IPS-NIHi7 (cell line): ENCODE results near the gene HNF1A.

ENCODE experiments used
- DNase-seq: peaks from one replicate; pipeline ENCODE4 v3.0.0; 2012; ENCODE audit warnings: mixed read lengths; ENCODE audit errors: extremely low spot score

HNF1A gene

DNA sequence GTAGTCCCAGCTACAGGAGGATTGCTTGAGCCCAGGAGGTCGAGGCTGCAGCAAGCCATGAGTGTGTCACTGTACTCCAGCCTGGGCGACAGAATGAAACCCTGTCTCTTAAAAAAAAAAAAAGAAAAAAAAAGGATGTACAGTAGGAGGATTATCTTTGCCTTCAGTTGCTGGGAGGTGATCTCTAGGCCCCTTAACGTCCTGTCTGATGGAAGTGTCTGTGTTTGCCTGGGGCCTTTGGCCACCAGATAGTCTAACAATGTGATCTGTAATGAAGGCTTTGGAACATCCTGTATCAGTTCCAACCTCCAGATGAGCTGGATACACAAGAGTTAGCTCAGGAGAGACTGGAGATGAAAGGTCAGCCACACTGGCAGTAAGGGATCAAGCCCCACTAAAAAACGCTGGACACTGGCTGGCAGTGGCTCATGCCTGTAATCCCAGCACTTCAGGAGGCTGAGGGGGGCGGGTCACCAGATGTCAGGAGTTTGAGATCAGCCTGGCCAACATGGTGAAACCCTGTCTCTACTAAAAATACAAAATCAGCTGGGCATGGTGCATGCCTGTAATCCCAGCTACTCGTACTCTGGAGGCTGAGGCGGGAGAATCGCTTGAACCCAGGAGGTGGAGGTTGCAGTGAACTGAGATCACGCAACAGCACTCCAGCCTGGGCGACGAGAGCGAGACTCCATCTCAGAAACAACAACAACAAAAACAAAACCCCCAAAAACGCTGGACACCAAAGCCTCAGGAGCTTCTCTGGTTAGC, 19.0 kb upstream of the HNF1A start:
- DNase-seq = no peak

DNA sequence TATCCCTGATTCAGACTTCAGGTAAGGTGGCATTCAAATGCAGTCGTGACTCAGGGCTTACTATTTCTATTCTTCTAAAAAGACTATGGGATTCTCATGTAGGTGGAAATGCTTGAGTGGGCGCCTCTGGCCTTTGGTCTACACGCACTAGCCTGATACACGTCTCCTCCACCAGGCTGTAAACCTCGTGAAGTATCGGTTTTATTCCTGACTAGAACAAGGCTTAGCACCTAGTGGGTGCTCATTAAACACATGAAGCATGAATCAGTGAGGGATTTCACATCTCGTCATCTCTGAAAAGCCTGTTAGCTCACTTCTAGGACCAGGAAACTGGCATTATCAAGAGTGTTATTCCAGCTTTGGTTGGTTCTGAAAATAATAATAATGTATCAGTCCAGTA, 17.7 kb upstream of the HNF1A start:
- no peak for DNase-seq

DNA sequence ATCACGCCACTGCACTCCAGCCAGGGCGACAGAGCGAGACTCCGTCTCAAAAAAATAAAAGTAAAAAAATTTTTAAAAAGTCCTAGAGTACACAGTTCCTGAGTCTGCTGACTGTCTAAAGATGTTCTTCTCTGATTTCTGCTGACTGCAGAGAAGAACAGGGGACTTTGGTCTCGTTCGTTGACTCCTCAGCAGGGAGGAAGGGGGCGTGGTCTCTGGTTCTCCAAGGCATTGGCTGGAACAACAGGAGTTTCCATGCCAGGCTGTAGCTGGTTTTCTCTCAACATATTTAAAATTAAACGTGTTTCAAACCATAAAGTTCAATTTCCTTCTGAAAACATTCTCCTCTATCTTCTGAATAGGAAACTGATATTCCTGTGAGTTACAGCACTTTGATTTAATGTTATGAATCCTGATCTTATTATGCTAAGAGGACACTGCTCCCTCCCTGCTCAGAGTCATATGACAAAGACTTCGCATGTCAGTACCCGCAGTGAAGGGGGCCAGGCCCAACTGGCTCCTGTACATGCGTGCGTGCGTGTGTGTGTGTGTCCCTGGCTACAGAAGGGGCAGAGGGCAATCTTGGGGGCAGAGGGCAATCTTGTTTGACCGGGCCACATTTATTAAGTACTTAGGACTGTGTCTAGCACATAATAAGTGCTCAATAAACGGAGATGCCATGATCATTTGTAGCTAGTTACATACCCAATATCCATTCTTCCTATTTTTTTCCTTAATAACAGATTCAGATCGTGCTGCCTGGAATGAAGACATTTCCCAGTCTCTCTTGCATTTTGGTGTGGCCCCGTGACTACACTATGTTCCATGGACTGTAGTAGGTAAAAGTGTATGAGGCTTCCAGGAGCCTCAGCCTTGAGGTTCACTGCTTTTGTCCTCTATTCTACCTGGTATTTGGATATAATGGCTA, 16.5 kb upstream of the HNF1A start:
- DNase-seq = peak; percentile 66

DNA sequence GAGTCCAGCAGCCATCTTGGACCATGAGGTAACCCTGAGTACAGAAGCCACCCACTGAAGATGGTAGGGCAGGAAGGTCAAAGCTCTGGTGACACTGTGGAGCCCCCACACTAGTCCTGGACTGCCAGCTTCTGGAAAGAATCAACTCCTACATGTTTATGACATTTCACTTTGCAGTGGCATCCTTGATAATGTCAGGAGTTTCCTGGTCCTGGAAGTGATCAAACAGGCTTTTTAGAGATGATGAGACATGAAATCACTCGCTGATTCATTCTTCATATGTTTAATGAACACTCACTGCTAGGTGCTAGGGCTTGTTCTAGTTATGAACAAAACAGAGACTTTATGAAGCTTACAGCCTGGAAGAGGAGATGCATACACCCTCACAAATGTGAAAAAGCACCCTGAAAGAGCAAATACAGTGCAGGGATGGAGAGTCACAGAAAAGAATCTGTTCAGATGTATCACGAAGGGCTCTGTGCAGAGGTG, 15.8 kb upstream of the HNF1A start:
- DNase-seq = no peak

DNA sequence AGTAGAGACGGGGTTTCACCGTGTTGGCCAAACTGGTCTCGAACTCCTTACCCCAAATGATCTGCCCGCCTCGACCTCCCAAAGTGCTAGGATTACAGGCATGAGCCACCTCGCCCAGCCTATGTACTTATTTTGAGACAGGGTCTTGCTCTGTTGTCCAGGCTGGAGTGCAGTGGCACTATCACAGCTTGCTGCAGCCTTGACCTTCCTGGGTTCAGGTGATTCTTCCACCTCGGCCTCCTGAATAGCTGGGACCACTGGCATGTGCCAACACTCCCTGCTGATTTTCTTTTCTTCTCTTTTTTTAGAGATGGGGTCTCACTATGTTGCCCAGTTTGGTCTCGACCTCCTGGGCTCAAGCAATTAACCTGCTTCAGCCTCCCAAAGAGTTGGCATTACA, 14.0 kb upstream of the HNF1A start:
- DNase-seq = no peak

DNA sequence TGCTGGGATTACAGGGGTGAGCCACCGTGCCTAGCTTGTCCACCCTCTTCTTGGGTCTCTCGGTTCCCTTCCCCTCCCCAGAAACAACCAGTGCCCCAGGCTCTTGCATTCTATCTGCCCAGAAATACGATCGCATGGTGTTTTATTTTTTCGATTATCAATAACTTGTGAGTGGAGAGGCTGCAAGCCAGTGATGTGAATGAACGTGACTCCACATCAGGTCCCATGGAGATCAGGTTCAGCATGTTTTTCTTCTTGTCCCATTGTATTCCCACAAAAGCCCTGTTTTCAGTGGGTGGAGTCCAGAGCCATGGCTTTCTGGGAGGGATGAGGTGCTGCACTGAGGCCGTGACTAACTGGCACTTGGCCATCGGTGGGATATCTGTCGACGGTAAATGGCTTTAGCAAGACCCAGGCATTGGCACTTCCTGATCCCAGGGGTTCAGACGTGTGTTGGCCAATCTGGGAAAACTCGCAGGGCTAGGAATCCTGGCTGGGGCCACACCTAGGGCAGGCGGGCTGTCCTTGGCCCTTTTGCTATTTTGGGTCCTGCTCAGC, 12.7 kb upstream of the HNF1A start:
- no peak for DNase-seq

DNA sequence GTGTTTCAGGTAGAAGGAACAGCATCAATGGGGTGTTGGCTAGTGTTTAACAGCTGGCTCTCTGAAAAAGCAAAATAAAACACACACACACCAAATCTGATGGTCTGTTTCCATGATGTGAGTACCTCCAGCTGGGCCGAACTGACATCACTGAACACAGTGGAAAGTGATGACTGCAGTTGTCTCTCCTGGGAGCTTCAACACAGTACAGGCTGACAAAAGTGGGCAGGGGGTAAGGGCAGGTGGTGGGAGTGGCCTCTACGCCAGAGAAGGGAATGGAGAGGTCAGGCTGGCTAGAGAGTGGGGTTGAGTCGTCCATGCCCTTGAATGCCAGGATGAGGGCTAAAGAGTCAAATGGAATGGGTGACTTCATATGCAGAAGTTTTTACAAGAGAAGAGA, 8.0 kb upstream of the HNF1A start:
- no peak for DNase-seq

DNA sequence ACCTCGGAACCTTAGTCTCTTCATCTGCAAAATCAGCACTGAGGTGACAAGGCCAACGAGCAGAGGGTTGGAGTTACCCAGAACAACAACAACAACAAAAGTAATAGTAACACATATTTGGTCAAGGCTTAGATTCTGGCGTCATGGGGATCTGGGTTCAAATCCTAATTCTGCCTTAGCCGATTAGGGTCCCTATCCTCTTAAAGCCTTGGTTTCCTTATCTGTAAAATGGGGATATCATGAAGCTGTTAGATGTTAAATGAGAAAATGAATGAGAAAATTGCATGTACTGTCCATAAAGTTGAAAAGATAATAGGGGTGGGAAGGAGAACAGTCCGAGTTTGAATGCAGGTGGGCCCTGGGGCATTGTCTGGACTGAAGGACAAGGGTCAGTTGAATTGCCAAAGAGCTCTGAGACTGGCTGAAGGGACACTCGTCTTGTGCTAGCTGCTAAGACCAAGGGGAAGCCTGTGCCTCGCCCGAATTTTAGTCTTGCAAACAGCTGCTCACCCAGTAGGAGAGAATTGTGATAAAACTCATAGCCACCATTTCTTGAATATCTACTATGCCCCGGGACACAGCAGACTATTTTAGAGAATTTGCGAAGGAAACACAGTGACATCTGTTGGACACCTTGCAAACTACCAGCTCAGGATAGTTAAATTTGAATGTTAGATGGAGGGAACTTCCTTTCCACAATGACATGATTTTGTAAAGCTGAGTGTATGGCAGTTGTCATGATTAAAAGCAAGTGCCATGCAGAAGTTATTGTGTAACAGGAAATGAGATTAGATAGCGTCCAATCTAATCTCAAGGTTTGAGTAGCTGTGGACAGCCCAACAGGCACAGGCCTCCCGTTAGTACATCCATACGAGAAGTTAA, 6.8 kb upstream of the HNF1A start:
- DNase-seq = peak; percentile 75

DNA sequence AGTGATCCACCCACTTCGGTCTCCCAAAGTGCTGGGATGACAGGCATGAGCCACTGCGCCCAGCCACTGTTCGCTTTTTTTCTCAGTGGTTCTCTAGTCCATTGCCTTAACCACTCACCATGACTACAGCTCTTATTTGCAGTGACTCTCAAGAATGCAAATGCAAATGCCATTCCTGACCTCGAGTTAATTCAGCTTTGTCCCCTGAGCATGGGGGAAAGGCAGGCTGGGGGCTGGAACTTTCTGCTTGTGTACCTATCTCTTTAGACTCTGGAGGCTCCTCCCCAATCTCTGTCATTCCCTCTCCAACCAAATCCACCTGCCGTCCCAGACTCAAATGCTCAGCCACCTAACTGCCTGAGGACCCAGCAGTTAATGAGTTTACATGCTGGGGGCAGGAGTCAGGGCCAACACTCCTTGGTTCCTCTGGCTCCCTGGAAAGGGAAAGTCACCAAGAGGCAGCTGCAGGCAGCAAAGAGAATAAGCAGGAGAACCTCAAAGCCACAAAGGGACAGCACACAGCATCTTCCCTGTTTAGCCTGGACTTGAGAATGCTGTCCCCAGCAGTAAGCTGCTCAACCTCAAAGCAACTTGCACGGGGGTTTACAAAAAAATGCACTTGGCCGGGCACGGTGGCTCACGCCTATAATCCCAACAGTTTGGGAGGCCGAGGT, 5.3 kb upstream of the HNF1A start:
- DNase-seq = peak; percentile 68

DNA sequence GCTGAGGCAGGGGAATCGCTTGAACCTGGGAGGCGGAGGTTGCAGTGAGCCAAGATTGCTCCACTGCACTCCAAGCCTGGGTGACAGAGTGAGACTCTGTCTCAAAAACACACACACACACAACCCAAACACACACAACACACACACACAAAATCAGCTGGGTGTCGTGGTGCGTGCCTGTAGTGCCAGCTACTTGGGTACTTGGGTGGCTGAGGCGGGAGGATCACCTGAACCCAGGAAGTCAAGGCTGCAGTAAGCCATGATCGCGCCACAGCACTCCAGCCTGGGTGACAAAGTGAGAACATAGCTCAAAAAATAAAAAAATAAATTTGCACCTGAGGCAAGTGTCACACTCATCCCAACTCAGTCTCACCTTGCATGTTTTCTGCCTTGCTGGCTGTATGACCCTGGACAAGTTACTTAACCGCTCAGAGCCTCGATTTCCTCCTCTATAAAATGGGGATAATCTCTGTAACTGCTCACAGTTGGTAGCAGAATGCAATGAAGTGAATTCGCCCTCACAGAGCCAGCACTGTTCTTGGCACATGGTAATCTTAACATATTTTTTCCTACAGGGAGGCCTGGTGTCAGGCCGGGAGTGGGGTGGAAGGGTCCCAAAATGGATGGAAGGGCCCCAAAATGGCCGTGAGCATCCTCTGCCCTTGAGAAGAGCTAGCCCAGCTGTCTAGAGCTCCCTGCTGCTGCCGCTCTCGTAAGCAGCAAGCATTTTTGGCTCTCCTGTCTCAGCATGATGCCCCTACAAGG, 630 bp upstream of the HNF1A start:
- no peak for DNase-seq

DNA sequence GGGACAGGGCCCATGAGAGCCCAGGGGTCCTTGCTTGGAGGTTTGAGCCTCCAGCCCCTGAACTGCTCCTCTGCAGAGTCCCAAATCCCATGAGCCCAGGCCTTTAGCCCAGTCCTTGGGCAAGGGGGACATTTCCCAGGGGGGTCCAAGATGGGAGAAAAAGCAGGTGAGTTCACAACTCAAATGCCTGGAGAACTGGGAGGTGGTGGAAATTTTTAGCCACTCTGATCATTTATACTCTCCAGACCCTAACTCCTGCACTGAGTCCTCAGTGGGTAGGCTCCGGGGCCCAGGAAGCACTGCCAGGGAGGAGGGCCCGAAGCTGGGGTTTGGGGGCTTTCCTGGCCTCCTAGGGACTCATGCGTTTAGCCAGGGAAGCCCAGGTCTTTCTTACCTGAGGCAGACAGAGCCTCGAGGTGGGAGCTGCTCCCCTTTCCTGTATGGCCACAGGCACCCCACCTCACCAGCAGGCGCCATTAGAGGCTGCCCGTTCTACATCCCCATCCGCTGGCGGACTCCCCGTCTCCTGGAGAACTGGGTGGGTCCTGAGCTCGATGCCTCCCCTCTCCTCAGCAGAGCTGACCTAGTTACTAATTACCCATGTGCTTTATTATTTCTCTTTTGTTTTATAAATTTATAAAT, 998 bp downstream of the HNF1A start:
- DNase-seq = no peak

DNA sequence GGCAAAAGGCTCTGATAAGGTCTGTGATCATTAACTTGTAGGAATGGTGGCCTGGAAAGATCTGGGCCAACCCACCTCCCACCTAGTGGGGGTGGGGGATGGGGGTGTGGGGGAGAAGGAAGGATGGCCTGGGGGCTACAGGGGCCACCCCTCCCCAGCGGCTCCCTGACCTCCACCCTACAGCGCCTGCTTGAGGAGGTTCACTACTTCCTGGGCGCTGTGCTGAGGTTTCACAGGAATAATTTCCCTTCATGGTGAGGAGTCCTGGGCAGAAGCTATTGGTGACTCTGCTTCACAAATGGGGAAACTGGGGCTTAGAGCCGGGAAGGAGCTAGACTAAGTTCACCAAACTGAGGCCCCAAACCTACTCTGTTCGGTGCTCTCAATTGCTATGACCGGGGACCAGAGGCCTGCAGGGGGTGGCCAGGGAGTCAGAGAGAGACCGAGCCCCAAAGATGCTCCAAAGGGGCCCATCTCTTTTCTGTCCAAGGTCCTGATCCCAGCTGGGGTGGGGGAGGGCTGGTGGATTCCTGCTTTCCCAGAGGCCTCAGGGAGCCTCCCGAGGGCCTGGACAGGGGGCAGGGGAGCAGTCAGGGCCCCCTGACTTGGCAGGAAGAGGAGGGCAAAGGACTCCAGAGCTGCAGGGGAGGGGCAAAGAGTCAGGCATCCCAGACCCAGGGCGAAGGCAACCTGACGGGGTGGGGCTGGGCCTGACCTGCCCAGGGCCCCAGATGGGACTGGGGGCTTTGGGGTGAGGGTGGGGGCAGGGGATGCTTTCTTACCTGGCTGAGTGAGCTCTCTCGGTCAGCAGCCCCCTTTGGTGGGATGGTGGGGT, 1.7 kb downstream of the HNF1A start:
- DNase-seq = no peak

DNA sequence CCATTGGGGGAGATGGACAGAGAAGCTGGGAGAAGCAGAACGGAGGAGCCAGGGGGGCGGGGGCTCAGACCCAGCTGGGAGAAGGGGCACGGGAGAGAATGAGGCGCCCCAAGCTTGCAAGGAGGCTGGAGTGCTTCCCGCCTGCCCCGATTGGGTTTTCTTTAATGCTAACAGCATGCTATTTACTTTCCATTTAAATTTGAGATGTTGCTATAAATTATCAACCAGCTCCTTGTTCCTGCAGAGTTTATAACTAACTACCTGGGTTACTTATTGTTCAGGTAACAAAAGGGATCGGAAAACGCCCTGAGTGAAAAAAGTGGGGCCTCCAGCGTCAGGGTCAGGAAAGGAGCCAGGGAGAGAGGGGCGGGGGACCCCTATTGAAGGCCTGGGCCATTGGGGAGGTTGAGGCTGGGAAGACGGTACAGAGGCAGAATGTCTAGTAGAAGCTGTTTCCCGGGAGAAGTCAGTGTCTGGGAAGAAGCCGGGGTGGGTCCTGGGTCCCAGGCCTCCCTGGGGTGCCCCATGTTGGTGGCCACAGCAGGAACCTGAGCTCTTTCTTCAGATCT, 2.5 kb downstream of the HNF1A start:
- no peak for DNase-seq

DNA sequence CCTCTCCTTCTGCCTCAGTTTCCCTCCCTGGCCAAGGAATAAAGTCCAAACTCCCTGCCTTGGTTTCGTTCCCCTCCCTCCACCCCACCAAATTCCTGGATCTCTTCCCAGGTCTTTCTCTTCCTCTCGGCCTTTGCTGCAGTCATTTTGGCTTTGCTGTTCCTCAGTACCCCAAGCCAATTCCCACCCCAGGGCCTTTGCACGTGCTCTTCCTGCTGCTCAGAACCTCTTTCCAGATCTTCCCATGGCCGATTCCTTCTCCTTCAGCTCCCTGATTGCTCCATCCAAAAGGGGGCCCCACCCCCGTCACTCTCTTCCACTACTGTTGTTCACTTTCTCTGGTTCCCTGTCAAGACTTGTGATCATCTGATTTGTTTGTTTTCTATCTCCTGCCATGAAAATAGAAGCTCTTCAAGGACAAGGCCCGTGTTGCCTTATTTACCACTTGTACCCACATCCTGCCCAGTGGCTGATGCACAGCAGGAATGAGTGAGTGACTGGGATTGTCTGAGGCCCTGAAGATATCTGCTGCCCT, 3.1 kb downstream of the HNF1A start:
- no peak for DNase-seq

DNA sequence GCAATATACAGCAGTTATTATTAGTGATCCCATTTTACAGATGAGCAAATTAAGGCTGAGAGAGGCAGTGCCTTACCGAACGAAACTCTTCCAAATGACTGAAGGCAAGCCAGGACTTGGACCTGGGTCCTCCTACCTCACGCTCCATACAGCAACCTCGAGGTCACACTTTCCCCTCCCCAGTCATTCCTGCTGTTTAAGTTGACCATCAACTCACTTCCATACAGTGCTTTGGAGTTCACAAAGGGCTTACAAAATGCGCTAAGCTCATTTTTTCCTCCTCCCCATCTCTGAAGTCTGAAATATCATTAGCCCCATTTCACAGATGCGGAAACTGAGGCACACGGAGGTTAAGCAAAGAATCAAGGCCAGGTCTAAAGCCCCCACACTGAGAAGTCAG, 4.3 kb downstream of the HNF1A start:
- DNase-seq = no peak

DNA sequence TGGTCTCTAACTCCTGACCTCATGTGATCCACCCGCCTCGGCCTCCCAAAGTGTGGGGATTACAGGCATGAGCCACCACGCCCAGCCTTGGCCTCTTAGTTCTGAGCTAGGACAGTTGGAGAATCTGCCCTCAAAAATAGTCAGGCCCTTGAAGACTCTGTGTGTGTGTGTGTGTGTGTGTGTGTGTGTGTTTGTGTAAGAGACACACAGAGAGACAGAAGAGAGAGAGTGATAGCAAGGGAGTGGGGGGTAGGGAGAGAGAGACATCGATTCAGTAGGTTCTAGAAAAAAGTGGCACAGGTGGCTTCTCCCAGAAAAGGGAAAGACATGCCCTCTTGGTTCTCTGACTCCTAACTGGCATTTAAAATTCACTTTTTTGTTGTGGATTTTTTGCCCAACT, 5.4 kb downstream of the HNF1A start:
- no peak for DNase-seq

DNA sequence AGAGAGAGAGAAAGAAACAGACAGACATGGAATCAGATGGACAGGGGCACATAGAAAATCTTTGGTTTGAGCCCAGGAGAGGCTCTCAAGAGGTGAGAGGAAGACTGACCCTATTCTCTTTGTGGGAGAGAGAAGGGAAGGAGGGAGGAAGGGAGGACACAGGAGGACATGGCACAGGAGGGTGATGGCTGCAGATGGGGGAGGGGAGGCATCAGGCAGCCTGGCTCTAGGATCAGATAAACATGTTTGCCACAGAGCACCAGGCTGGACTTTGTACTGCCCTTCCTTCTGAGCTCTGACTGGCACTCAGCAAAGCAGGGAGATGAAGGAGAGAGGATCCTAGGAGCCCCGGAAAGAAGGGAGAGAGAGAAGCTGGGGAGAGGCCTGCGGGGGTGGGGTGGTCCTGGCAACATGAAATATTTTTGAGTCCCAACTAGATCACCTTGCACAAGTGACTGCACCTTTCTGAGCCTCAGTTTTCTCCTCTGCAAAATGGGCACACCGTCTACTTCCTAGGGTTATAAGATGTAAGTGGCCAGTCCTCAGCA, 6.1 kb downstream of the HNF1A start:
- DNase-seq = peak; percentile 26

DNA sequence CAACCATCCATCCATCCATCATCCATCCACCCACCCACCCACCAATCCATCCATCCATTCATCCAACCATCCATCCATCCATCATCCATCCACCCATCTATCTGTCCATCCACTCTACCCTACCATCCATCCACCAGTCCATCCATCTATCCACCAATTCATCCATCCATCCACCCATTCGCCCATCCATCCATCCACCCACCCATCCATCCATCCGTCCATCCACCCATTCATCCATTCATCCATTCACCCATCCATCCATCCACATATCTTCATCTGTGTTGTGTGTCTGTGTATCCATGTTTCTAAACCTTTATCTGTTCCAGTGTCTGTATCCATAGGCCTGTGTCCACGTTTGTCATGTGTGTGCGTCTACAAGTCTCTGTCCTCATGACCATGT, 9.9 kb downstream of the HNF1A start:
- no peak for DNase-seq
